NCI-H524 (cell line): ENCODE results near the gene RAB3GAP1.
"Not testable (repeated sequence)": the region's sequence is repeated elsewhere in the genome, so short reads cannot be mapped to it uniquely, and the experiment has no call there.

Experiments used
- DNase-seq, 2 experiments: peaks; one replicate each; lab custom pipeline; 2025; lab: John Stamatoyannopoulos, UW

RAB3GAP1 gene

DNA sequence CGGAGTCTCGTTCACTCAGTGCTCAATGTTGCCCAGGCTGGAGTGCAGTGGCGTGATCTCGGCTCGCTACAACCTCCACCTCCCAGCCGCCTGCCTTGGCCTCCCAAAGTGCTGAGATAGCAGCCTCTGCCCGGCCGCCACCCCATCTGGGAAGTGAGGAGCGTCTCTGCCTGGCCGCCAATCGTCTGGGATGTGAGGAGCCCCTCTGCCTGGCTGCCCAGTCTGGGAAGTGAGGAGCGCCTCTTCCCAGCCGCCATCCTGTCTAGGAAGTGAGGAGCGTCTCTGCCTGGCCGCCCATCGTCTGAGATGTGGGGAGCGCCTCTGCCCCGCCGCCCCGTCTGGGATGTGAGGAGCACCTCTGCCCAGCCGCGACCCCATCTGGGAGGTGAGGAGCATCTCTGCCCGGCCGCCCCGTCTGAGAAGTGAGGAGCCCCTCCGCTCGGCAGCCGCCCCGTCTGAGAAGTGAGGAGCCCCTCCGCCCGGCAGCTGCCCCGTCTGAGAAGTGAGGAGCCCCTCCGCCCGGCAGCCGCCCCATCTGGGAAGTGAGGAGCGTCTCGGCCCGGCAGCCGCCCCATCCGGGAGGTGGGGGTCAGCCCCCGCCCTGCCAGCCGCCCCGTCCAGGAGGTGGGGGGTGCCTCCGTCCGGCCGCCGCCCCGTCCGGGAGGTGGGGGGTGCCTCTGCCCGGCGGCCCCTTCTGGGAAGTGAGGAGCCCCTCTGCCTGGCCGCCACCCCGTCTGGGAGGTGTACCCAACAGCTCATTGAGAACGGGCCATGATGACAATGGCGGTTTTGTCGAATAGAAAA is 53.6 kb downstream of the RAB3GAP1 start:
- not testable (repeated sequence) for DNase-seq

DNA sequence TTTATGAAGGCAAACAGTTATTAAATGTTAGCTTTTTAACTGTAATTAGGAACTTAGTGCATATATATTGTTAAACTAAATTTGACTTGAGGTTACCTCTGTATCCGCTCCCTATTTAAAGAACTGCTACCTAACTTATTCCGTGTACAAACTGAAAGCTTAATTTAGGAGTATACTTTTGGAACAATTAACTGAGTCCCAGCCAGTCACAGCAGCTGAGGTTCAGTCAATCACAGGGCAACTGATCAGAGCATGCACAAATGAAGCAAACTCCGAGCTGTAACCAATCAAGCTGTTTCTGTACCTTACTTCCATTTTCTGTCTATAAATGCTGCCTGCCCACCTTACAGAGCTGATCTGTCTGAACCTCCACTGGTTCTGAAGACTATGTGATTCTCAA is 61.2 kb downstream of the RAB3GAP1 start:
- no peak for DNase-seq

DNA sequence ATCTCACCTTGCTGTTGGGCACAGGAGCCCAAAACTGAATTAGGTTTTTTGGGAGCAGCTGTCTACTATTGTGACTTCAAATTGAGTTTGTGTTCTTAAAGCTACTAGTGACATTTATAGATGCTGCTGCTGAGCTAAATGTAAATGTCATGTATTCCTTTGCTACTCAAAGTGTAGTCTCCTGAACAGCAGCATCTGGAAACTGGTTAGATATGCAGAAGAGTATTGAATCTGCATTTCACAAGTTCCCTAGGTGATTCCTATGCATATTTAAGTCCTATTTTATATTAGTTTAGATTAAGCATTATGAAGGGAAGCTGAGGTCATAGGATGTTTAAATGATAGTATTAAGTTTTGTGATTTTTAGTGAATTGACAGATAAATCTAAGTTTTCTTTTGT is 67.5 kb downstream of the RAB3GAP1 start:
- no peak for DNase-seq

DNA sequence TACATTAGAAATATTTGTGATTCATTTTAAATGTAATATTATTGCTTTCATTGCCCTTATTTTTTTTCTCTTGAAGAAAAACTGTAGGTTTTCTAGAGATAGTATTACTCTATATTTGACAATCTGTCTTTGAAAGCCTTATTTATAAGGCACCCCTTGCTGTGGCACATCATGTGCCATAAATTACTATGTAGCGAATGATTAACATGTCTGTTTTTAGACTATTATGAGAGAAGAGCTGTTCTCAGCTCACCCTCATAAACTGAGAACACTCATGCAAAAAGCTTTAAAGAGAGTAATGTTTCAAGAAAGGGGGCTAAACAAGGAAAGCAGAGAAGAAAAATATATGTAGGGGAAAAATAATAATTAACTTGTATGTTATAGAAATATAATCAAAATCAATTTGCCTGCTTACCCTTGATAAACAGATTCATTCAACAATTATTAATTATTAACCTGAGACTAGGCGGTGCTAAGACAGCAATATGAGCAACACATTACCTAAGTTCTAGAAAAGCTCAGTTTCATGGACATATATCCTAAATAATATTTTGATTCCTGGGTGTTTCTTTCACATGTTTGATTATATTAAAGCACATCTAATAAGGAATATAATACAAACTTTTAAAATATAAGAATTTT is 69.0 kb downstream of the RAB3GAP1 start:
- no peak for DNase-seq

DNA sequence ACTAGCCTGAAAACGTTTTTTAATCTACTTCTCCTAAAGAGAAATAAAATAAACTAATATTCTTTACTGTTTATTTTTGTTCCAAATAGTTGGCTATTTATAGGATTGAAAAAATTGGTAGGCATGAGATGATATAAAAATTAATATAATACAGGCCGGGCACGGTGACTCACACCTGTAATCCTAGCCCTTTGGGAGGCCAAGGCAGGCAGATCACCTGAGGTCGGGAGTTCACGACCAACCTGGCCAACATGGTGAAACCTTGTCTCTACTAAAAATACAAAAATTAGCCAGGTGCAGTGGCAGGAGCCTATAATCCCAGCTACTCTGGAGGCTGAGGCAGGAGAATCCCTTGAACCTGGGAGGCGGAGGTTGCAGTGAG is 69.6 kb downstream of the RAB3GAP1 start:
- not testable (repeated sequence) for DNase-seq

DNA sequence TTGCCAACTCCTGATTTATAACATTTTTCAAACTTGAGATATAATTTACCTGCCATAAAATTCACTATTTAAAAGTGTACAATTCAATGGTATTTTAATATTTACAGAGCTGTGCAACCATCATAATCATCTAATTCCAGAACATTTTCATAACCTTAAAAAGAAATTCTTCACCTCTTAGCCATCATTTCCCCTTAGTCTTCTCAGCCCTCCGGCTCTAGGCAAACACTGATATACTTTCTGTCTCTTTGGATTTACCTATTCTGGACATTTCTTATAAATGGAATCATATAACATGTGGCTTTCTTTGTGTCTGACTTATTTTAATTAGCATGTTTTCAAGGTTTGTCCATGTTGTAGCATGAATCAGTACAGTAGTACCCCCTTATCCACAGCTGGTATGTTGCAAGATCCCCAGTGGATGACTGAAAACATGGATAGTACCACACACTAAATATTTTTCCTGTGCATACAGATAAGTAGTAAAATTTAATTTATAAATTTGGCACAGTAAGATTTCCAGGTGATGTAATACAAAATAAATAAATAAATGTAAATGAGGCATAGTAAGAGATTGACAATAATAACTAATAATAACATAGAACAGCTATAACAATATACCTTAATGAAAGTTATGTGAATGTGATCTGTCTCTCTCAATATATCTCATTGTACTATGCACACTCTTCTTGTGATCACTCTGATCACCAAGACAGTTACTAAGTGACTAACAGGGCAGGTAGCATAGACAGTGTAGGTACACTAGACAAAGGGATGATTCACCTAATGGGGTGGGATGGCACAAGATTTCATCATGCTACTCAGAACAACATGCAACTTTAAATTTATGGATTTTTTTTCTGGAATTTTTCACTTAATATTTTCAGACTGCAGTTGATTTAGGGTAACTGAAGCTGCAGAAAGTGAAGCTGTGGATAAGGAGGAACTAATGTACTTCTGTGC is 73.1 kb downstream of the RAB3GAP1 start:
- DNase-seq: no peak

DNA sequence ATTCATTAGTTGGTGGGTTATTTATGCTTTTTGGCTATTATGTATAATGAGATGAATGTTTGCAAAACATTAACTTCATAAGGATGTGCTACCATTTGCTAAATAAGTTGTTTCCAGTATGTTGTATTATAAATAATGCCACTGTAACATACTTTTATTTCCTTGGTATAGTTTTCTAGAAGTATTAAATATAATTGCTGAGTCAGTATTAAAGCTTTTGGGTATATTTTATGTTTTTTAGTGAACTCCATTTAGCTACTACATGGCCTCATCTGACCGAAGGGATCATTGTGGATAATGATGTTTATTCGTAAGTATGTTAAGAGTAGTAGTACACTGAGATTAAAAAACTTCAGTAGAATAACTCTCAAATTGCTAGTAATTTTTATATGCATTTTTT is 73.8 kb downstream of the RAB3GAP1 start:
- DNase-seq: no peak

DNA sequence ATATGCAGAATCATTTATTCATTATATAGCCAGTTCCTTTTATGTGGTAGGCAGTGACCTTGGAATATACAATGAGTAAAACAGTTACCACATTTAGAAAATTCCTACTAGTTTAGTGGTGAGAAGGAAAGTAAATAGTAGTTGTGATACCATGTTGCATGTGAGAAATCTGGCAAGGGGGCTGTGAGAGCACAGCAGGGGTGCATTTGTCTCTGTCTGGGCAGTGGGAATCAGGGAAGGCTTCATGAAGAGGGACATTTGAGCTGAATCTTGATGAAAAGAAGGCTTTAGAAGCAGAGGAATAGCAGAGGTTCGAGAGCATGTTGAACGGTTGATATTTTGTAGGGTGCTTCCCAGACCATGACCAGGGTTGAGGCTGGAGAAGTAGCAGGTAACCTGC is 78.7 kb downstream of the RAB3GAP1 start:
- no peak for DNase-seq

DNA sequence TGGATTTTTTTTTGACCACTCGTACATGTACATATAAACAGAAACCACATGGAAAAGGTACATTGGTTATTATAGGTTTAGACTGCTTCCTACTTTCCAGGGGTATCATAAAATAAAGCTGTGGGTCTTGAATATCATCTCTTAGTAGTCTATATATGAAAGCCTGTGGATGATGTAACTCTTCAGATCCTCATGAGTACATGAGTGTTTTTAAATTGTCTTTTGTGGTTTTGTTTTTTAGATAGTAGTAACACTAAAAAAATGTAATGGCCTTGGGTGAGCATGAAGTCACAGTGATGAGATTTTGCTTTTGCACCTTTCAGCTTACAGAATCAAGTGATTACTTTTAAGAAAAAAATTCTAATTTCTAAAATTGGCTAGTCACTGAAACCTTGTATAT is 80.2 kb downstream of the RAB3GAP1 start:
- no peak for DNase-seq

DNA sequence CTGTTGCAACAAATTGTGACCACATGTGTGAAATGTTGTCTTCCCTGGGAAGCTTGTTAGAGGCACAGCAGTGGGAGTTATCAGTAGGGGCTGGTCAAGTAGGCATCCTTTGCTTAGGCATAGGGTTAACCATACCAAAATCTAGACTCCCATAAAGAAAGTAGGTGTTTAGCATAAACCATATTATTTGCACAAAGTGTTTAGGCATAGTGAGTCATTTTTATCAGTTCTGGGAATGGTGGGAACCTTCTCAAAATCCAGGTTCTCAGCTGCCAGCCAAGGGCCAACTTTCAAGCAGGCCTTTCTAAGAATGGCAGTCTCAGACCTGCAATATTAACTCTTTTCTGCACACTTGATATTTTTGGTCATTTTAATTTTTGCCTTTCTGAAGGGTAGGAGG is 88.5 kb downstream of the RAB3GAP1 start:
- no peak for DNase-seq

DNA sequence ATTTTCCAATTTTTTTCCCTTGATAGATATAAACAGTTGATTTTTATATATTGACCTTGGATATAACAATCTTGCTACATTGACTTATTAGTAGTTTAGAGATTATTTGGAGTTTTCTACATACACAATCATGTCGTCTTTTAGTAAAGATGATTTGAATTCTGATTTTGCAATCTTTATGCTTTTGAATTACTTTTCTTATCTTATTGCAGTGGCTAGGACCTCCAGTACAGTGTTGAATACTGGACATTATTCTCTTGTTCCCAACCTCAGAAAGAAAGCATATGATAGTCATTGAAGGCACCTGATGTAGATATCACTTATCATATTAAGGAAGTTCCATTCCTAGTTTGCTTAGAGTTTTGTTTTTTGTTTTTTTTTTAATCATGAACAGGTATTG is 90.2 kb downstream of the RAB3GAP1 start:
- DNase-seq: no peak

DNA sequence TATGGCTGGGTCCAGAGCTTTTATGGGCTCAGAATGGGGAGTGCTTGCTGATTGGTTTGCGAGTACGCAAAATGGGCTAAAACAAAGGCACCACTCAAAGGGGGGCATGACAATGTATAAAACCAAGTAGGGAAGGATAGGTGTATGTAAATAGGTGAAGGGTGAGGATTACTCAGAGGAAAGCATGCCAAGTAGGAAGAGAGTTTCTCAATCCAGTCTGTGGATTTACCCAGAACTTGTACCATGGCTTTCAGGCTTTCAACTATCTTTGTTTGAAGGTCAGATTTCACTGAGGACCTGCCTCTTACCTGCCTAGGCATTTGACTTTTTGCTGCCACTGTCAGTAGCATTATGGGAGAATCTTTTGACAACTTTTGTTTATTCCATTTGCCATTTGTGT is 92.3 kb downstream of the RAB3GAP1 start:
- DNase-seq: no peak

DNA sequence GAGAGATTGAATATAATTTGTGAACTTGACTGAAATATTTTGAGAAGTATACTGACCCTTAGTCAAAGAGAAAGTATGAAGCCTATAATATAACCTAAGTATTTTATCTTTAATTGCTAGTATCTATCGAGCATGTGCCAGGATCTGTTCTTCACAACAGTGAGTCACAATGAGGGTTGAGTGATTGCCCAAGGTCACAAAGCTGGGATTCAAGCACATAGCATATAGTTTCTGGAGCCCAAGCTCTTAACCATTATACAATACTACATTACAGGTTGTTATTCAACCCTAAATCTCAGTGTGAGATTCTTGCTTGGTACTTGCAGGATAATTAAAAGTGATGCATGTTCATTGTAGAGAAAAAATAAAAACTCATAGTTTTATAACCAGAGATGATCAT is 97.2 kb downstream of the RAB3GAP1 start:
- DNase-seq: no peak

DNA sequence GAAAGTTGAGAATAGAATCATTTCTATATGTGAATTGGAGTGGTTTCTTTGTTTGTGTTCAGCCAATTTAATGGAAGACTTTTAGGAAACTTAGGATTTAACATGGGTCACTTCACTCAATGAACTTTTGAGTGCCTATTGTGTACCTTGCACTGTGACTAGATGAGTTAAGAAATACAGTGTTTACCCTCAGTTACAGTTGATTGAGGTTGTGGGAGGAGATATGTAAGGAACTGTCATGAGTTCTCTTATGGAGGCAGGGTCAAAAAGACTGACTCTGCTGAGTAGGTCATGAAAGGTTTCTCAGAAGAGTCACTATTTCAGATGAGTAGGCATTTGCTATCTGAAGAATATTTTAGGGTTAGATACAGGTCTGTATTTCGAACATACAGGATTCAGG is 98.6 kb downstream of the RAB3GAP1 start:
- DNase-seq: no peak

DNA sequence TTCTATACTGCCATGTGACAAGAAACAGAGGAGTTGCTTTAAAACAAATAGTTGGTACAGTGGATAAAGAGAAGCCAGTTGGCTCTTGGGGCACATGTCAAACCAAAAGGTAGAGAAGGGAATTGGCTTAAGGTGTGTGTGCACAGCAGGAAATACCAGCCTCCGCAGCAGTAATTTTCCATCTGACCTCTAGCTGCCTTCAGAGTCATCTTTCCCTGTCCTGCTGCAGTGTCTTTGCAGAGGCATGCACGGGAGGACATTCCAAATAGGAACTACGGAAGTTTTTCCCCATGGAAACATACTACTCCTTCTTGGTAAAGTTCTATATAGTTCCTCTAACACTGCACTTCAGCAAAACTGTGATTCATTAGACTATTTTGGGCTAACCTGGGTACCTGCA is 99.5 kb downstream of the RAB3GAP1 start:
- DNase-seq: no peak

DNA sequence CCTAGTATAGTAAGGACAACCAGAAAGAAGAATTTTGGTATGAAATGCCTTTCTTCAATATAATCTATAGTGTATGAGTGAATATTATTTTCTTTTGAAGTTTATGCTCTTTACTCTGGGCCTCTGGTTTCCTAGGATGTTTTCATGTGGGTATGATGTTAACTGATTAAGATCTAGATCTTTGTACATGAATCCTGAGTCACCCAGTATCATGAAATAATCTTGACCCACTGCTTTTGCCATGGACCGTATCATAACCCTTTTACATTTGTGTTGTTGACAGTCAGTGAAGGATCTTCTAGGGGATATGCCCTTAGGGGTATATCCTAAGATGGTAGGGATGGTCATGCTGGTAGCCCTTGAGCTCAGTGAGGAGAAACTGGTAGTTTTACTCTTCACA is 100.3 kb downstream of the RAB3GAP1 start:
- no peak for DNase-seq

DNA sequence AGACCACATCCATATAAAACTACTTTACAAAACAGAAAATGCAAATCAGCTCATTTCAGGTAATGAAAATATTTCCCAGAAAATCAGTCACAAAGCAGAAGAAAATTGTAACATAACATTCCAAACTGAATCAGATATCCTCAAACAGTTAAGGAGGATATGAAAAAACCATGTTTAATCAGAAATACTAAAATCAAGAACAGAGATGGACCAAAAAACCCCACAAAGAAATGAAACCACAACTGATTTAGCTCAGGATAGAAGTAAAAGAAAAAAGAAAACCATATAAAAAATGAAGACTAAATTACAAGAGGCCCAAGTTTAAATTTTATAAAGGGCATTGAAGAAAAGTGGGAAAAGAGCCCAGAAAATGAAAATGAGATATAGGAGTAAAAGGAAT is 102.9 kb downstream of the RAB3GAP1 start:
- no peak for DNase-seq

DNA sequence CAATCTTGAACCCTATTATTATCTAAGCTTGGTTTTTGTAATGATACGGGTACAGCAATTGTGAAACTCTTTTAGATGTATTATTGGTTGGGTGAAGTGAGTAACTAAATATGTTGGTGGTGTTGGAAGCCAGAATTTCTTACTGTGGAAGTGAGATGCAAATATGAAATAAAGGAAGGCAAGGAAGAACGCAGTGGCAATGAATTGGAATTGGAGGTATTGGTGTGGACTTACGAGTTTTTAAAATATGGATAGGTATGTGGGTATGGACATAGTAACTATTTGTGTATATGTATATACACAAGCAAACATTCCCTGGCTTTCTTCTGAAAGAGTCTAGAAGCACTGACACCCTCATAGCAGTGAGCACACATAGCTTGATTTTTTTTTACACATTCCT is 105.8 kb downstream of the RAB3GAP1 start:
- DNase-seq: no peak

DNA sequence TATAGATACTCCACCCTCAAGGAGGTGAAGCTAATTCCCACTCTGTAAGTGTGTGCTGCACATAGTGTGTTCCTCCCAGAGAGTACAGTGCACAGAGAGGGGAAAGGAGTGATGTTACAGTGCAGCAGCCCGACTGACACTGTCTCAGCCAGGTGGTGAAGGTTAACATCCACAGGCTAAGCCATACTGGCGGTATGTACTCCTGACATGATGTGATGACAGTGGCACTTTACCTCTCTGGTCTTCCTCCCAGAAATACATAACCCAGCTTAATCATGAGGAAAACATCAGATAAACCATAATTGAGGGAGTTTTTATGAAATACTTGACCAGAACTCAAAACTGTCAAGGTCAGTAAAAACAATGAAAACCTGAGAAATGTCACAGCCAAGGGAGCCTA is 107.1 kb downstream of the RAB3GAP1 start:
- no peak for DNase-seq

DNA sequence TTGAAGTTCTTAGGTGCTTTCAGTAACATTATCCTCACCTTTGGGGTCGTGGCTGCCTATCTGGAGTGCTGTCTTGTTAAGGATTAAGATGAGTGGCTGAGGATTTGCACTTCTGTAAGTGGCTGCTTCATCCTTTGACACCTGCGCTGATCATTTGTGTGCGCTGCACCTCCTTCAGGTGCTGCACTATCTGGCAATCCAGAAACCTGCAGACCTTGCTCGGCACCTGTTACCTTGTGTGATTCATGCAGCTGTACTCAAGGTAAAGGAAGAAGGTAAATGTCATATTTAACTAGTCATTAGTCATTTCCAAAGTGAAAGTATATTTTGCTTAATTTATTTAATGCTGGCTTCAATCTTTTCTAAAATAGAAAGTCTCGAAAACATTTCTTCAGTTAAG is 110.3 kb downstream of the RAB3GAP1 start:
- peak; percentile 36 to 54 for DNase-seq

DNA sequence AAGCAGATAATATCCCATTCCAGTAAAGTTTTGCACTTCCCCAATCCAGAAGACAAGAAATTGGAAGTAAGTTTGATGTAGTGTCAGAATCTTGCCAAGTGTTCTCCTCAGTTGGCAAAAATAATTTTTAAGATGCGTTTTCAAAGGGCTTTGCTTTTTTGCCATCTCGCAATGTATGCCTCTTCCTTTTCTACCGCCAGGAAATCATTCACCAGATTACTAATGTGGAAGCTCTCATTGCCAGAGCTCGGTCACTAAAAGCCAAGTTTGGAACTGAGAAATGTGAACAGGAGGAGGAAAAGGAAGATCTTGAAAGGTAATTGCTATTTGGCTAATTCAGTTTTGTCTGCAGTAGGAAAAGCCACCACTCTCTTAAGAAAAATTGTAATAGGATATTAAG is 110.7 kb downstream of the RAB3GAP1 start:
- DNase-seq: no peak

DNA sequence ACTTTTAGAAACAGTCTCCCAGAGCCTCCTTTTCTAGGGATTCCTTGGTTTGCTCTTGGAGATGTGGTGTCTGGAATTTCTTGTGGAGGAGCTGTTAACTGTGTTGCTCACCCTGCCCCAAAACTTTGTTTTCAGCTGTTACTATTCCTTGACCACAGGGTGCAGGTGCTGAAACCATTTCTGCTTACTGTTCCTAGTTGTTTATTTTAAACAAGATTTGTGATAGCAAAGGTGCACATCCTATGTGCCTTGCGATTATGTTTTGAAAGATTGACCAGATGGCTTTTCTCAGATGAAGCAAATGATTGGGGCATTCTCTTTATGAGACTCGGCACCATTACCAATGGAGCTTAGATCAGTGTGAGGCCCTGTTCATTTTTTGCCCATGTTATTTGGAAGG is 111.2 kb downstream of the RAB3GAP1 start:
- DNase-seq: no peak

DNA sequence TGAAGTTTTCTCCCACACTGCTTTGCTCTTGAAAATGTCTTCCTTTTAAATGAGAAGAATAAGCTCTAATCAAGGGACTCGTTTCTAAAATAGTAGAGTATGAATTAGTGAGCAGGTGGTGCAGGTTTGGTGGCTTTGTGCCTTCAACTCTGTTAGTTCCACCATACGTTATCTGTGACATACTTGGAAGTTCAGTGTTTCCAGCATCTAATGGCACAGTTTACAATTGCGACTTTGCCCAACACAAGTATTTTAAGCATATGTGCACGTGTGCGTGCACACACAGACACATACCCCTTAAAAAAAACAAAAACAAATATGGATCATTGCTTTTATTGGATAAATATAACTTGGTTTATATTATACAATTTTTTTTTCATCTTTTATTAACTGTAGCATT is 111.8 kb downstream of the RAB3GAP1 start:
- no peak for DNase-seq
